ENCODE measurements around the gene PSD4. TPM values are rescaled to one million over a fixed set of nuclear protein-coding genes. Genes with fewer than 3 reads are reported as not detected.

Gene PSD4
- total RNA-seq, 1 experiment from 2014 or later: 1.0 TPM

GRCh38 chr2:113203217-113203530 is 29.4 kb downstream of the PSD4 start:
- H3K27ac Mint-ChIP-seq: no peak overlapping the region

More at GRCh38 chr2:113203217-113203530, 29.4 kb downstream of the PSD4 start:
- no peak for DNase-seq
- no peak overlapping the region for H3K27ac ChIP-seq (ENCODE audit: insufficient read length, low read depth, low read length)
- no peaks in the 10 kb centered on the region for H3K36me3 Mint-ChIP-seq (ENCODE audit: insufficient read depth in 1 of 3, low read depth in 3 of 3)
- H3K9ac ChIP-seq (ENCODE audit: extremely low read depth, insufficient read length, low read length): no peak overlapping the region
- H2BK12ac ChIP-seq (ENCODE audit: insufficient read length, low read depth, low read length): no peak overlapping the region
- no peak overlapping the region for H3K14ac ChIP-seq (ENCODE audit: insufficient read depth, low read length)
- H4K20me1 ChIP-seq (ENCODE audit: control insufficient read depth, insufficient read depth, insufficient read length): no peaks in the 10 kb centered on the region
- no peak overlapping the region for H2BK120ac ChIP-seq (ENCODE audit: low read depth, low read length, poor library complexity, severe bottlenecking)
- H3K27me3 Mint-ChIP-seq (ENCODE audit: low read depth): peaks cover 19% of the 10 kb centered on the region
- H3K23ac ChIP-seq (ENCODE audit: insufficient read length, low read depth, low read length): no peak overlapping the region
- H2BK5ac ChIP-seq (ENCODE audit: insufficient read length, low read length): no peak overlapping the region
- H3K79me1 ChIP-seq (ENCODE audit: insufficient read depth, low read depth, low read length, poor library complexity, severe bottlenecking): no peaks in the 10 kb centered on the region
- H3K23me2 ChIP-seq (ENCODE audit: insufficient read length, low read depth, low read length, poor library complexity, severe bottlenecking): no peaks in the 10 kb centered on the region
- no peak overlapping the region for H4K8ac ChIP-seq (replicated peaks; ENCODE audit: insufficient read length, low read depth, low read length)
- H3K4ac ChIP-seq (ENCODE audit: low read depth, low read length): no peak overlapping the region
- H3K4me2 ChIP-seq (ENCODE audit: insufficient read depth, insufficient read length, low read length): no peak overlapping the region
- no peak overlapping the region for H3T11ph ChIP-seq (ENCODE audit: low read length)
- no peak overlapping the region for H3K4me3 Mint-ChIP-seq
- no peaks in the 10 kb centered on the region for H3K79me2 ChIP-seq (ENCODE audit: insufficient read depth, low read length)
- no peak for TF ChIP-seq CTCF (conservative IDR thresholded peaks at IDR 0.05)
- no peaks in the 10 kb centered on the region for H3K4me1 ChIP-seq (ENCODE audit: insufficient read depth, low read length)
- no peaks in the 10 kb centered on the region; a peak in 2 of 5 replicates for H3K9me3 Mint-ChIP-seq
- H3K18ac ChIP-seq (ENCODE audit: insufficient read length, low read depth, low read length): no peak overlapping the region
- no peak overlapping the region for H3K56ac ChIP-seq (ENCODE audit: insufficient read length, low read depth, low read length)
- no peak overlapping the region for H2AK5ac ChIP-seq (ENCODE audit: insufficient read length, low read length)
- no peak overlapping the region for H2BK15ac ChIP-seq (ENCODE audit: low read depth, low read length)
- H3K4me1 Mint-ChIP-seq: peaks cover 4 to 6% of the 10 kb centered on the region in 2 experiments; a peak in 3 of 4 replicates
- H4K5ac ChIP-seq (ENCODE audit: insufficient read length, low read depth, low read length): no peak overlapping the region
- H2AFZ ChIP-seq (ENCODE audit: low read length): no peak overlapping the region
- no peaks in the 10 kb centered on the region for H3K9me3 ChIP-seq (ENCODE audit: control insufficient read depth, low read depth, low read length)
- no peaks in the 10 kb centered on the region for H3K27me3 ChIP-seq (ENCODE audit: insufficient read depth, low read length)
- no peak overlapping the region for H4K91ac ChIP-seq (ENCODE audit: insufficient read length, low read depth, low read length)
- H2BK20ac ChIP-seq (ENCODE audit: low read depth, low read length, poor library complexity, severe bottlenecking): no peak overlapping the region
